ENCODE measurements around the gene MUC4.
"Not testable (repeated sequence)": the region's sequence is repeated elsewhere in the genome, so short reads cannot be mapped to it uniquely, and the experiment has no call there.

The MUC4 gene

GRCh38 chr3:195710126-195710905, 101.4 kb downstream of the MUC4 start:
- not testable (repeated sequence) for ATAC-seq (replicated peaks); H3K36me3 Mint-ChIP-seq (ENCODE audit: insufficient read depth); H3K4me3 Mint-ChIP-seq; H3K4me1 Mint-ChIP-seq (ENCODE audit: low read depth in 2 of 2); H3K27me3 Mint-ChIP-seq; H3K9me3 Mint-ChIP-seq; DNase-seq
- H3K27ac Mint-ChIP-seq = peak overlapping the region in 1 of 2 donors; percentile 3

GRCh38 chr3:195709676-195710085, 102.0 kb downstream of the MUC4 start:
- no peaks in the 10 kb centered on the region for H3K27me3 Mint-ChIP-seq
- H3K27ac Mint-ChIP-seq = no peak overlapping the region
- peaks cover 2 to 3% of the 10 kb centered on the region in 2 donors for H3K4me1 Mint-ChIP-seq (ENCODE audit: low read depth in 2 of 2)
- DNase-seq (no peak), ATAC-seq (replicated peaks) (no peak)
- peaks cover 7% of the 10 kb centered on the region for H3K36me3 Mint-ChIP-seq (ENCODE audit: insufficient read depth)
- H3K9me3 Mint-ChIP-seq = no peaks in the 10 kb centered on the region
- no peak overlapping the region for H3K4me3 Mint-ChIP-seq

GRCh38 chr3:195708626-195709481, 102.9 kb downstream of the MUC4 start:
- H3K4me1 Mint-ChIP-seq (ENCODE audit: low read depth in 2 of 2) = peaks cover 0 to 2% of the 10 kb centered on the region in 2 donors
- no peak for ATAC-seq (replicated peaks)
- H3K36me3 Mint-ChIP-seq (ENCODE audit: insufficient read depth) = peaks cover 7% of the 10 kb centered on the region
- H3K9me3 Mint-ChIP-seq = no peaks in the 10 kb centered on the region
- no peak for DNase-seq
- no peak overlapping the region for H3K4me3 Mint-ChIP-seq
- H3K27me3 Mint-ChIP-seq = no peaks in the 10 kb centered on the region
- no peak overlapping the region for H3K27ac Mint-ChIP-seq

GRCh38 chr3:195708061-195708460, 103.7 kb downstream of the MUC4 start:
- peaks cover 0 to 2% of the 10 kb centered on the region in 2 donors for H3K4me1 Mint-ChIP-seq (ENCODE audit: low read depth in 2 of 2)

GRCh38 chr3:195705081-195705991, 106.4 kb downstream of the MUC4 start:
- no peak for ATAC-seq (replicated peaks)
- Mint-ChIP-seq H3K36me3 (ENCODE audit: insufficient read depth) (no peaks in the 10 kb centered on the region), H3K4me3 (no peak overlapping the region), H3K27me3 (no peaks in the 10 kb centered on the region), H3K27ac (peak overlapping the region in 1 of 2 donors; percentile 0), H3K4me1 (ENCODE audit: low read depth in 2 of 2) (peaks cover 0 to 2% of the 10 kb centered on the region in 2 donors), H3K9me3 (no peaks in the 10 kb centered on the region)
- no peak for DNase-seq

More at GRCh38 chr3:195708061-195708460, 103.7 kb downstream of the MUC4 start:
- Mint-ChIP-seq H3K27ac (no peak overlapping the region), H3K36me3 (ENCODE audit: insufficient read depth) (peaks cover 7% of the 10 kb centered on the region), H3K9me3 (no peaks in the 10 kb centered on the region), H3K4me3 (no peak overlapping the region), H3K27me3 (no peaks in the 10 kb centered on the region)
- ATAC-seq (replicated peaks) (no peak), DNase-seq (no peak)

- Mint-ChIP-seq H3K27me3 (no peaks in the 10 kb centered on the region), H3K27ac (no peak overlapping the region), H3K9me3 (no peaks in the 10 kb centered on the region), H3K4me1 (ENCODE audit: low read depth in 2 of 2) (peaks cover 0 to 2% of the 10 kb centered on the region in 2 donors), H3K36me3 (ENCODE audit: insufficient read depth) (no peaks in the 10 kb centered on the region), H3K4me3 (no peak overlapping the region)
- DNase-seq (no peak), ATAC-seq (replicated peaks) (no peak)
These were observed 107.2 kb downstream of the MUC4 start for GRCh38 chr3:195704433-195704999.

- no peaks in the 10 kb centered on the region for H3K9me3 Mint-ChIP-seq
- ATAC-seq (replicated peaks) (no peak), DNase-seq (no peak)
- no peak overlapping the region for H3K4me3 Mint-ChIP-seq
- no peaks in the 10 kb centered on the region for H3K27me3 Mint-ChIP-seq
- H3K27ac Mint-ChIP-seq = no peak overlapping the region
- no peaks in the 10 kb centered on the region for H3K36me3 Mint-ChIP-seq (ENCODE audit: insufficient read depth)
- H3K4me1 Mint-ChIP-seq (ENCODE audit: low read depth in 2 of 2) = peaks cover 0 to 2% of the 10 kb centered on the region in 2 donors
These were observed 108.0 kb downstream of the MUC4 start for GRCh38 chr3:195703776-195704175.

GRCh38 chr3:195701042-195701915, 110.5 kb downstream of the MUC4 start:
- ATAC-seq (replicated peaks) (no peak), DNase-seq (no peak)
- Mint-ChIP-seq H3K9me3 (no peaks in the 10 kb centered on the region), H3K27me3 (no peaks in the 10 kb centered on the region), H3K4me1 (ENCODE audit: low read depth in 2 of 2) (peaks cover 0 to 2% of the 10 kb centered on the region in 2 donors), H3K27ac (peak overlapping the region in 1 of 2 donors; percentile 5), H3K36me3 (ENCODE audit: insufficient read depth) (peaks cover 4% of the 10 kb centered on the region), H3K4me3 (no peak overlapping the region)

GRCh38 chr3:195700319-195700718, 111.4 kb downstream of the MUC4 start:
- DNase-seq = no peak
- H3K9me3 Mint-ChIP-seq = no peaks in the 10 kb centered on the region
- no peak overlapping the region for H3K4me3 Mint-ChIP-seq
- ATAC-seq (replicated peaks) = no peak
- H3K27ac Mint-ChIP-seq = no peak overlapping the region
- no peaks in the 10 kb centered on the region for H3K27me3 Mint-ChIP-seq
- peaks cover 4% of the 10 kb centered on the region for H3K36me3 Mint-ChIP-seq (ENCODE audit: insufficient read depth)
- H3K4me1 Mint-ChIP-seq (ENCODE audit: low read depth in 2 of 2) = no peaks in the 10 kb centered on the region

GRCh38 chr3:195699860-195700259, 111.9 kb downstream of the MUC4 start:
- ATAC-seq (replicated peaks) = no peak
- no peak overlapping the region for H3K4me3 Mint-ChIP-seq
- DNase-seq = no peak
- no peaks in the 10 kb centered on the region for H3K9me3 Mint-ChIP-seq
- no peaks in the 10 kb centered on the region for H3K27me3 Mint-ChIP-seq
- no peak overlapping the region for H3K27ac Mint-ChIP-seq
- H3K4me1 Mint-ChIP-seq (ENCODE audit: low read depth in 2 of 2) = no peaks in the 10 kb centered on the region
- H3K36me3 Mint-ChIP-seq (ENCODE audit: insufficient read depth) = peaks cover 4% of the 10 kb centered on the region

GRCh38 chr3:195699388-195699771, 112.3 kb downstream of the MUC4 start:
- no peaks in the 10 kb centered on the region for H3K9me3 Mint-ChIP-seq
- no peak for ATAC-seq (replicated peaks)
- H3K27me3 Mint-ChIP-seq = no peaks in the 10 kb centered on the region
- DNase-seq = no peak
- no peaks in the 10 kb centered on the region for H3K4me1 Mint-ChIP-seq (ENCODE audit: low read depth in 2 of 2)
- H3K4me3 Mint-ChIP-seq = no peak overlapping the region
- peaks cover 4% of the 10 kb centered on the region for H3K36me3 Mint-ChIP-seq (ENCODE audit: insufficient read depth)
- H3K27ac Mint-ChIP-seq = peak overlapping the region in 1 of 2 donors; percentile 0
